Subcutaneous adipose tissue (tissue), 4 donors: ENCODE measurements around the gene DTX1. TPM values are rescaled to one million over a fixed set of nuclear protein-coding genes. Genes with fewer than 3 reads are reported as not detected.

Experiments used
- total RNA-seq, 4 donors: library from RNA; depleted of rRNA; stranded (reverse); fragments of >200 nt; gene quantifications; one replicate each; pipeline ENCODE4 v1.1.0, GENCODE V29; 2016
- TF ChIP-seq, protein P1 (sequence below): fragments of 450-650 bp; IDR thresholded peaks from one replicate; pipeline ENCODE4 v1.5.1; 2016; ENCODE audit warnings: low read depth, mild to moderate bottlenecking, control low read depth, antibody characterized with exemption, moderate library complexity

The DTX1 gene
- total RNA-seq, 4 donors from 2014 or later = 20.2 to 137 (median 46.2) TPM

GRCh38 chr12:113061061-113061694, 4.6 kb downstream of the DTX1 start:
- TF ChIP-seq, protein P1, sequence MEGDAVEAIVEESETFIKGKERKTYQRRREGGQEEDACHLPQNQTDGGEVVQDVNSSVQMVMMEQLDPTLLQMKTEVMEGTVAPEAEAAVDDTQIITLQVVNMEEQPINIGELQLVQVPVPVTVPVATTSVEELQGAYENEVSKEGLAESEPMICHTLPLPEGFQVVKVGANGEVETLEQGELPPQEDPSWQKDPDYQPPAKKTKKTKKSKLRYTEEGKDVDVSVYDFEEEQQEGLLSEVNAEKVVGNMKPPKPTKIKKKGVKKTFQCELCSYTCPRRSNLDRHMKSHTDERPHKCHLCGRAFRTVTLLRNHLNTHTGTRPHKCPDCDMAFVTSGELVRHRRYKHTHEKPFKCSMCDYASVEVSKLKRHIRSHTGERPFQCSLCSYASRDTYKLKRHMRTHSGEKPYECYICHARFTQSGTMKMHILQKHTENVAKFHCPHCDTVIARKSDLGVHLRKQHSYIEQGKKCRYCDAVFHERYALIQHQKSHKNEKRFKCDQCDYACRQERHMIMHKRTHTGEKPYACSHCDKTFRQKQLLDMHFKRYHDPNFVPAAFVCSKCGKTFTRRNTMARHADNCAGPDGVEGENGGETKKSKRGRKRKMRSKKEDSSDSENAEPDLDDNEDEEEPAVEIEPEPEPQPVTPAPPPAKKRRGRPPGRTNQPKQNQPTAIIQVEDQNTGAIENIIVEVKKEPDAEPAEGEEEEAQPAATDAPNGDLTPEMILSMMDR = no peak

GRCh38 chr12:113062502-113063395, 6.2 kb downstream of the DTX1 start:
- TF ChIP-seq, protein P1 = no peak

- TF ChIP-seq, protein P1 = no peak
Measured at GRCh38 chr12:113063396-113064350, 7.1 kb downstream of the DTX1 start.

DNA sequence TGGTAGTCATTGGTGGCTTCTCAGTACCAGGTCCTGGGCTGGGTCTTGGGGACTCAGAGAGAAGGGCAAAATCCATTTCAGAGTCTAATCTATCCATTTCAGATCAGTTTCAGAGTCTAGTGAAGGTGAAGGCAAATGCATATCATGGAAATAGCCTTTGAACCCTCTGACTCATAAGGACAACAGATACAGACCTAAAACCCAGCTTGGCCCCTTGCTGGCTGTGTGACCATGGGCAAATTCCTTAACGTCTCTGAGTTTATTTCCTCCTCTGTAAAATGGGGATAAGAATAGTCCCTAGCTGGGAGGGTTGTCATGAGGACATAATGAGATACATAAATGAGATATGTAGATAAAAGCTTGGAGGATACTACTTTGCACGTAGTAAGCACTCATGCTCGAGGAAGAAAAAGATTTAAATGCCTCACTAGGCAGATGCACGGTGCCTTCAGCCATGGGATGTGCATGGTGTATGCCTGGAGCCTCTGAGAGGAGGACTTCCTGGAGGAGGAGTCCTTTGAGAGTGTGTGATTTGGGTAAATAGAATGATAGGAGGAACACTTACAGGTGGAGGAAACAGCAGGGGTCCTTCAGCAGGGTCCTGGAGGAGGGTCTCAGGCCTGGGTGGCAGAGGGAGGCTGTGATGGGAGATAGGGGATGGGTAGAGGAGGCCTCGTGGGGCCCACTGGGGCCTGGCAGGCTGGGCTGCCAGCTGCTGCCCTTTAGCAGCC, 8.0 kb downstream of the DTX1 start:
- TF ChIP-seq, protein P1 = no peak

GRCh38 chr12:113065126-113066007, 8.8 kb downstream of the DTX1 start:
- TF ChIP-seq, protein P1 = no peak

- TF ChIP-seq, protein P1 = no peak
Measured at GRCh38 chr12:113066813-113067400, 10.4 kb downstream of the DTX1 start.
